ENCODE measurements around the gene PIM1.
"Not testable (repeated sequence)": the region's sequence is repeated elsewhere in the genome, so short reads cannot be mapped to it uniquely, and the experiment has no call there.

The PIM1 gene

GRCh38 chr6:37169496-37170272 lies at the start of gene PIM1:
TSS of gene PIM1 (plus strand) at chr6:37170152. CDS start at chr6:37170576, 424 bp downstream.
- peak; percentile 98 for DNase-seq (ENCODE audit: low spot score)

GRCh38 chr6:37121556-37121955 lies 48.4 kb upstream of the PIM1 start:
- no peak for DNase-seq (ENCODE audit: low spot score)

- no peak for DNase-seq (ENCODE audit: low spot score)
Observed at GRCh38 chr6:37122861-37123260, 47.1 kb upstream of the PIM1 start.

- DNase-seq (ENCODE audit: low spot score), result no peak
Observed at GRCh38 chr6:37123957-37124729, 45.8 kb upstream of the PIM1 start.

- DNase-seq (ENCODE audit: low spot score), result no peak
Observed at GRCh38 chr6:37125774-37126492, 44.0 kb upstream of the PIM1 start.

GRCh38 chr6:37126493-37126958 lies 43.4 kb upstream of the PIM1 start:
- no peak for DNase-seq (ENCODE audit: low spot score)

GRCh38 chr6:37126961-37127616 lies 42.9 kb upstream of the PIM1 start:
- no peak for DNase-seq (ENCODE audit: low spot score)

GRCh38 chr6:37127961-37128862 lies 41.7 kb upstream of the PIM1 start:
- peak; percentile 62 for DNase-seq (ENCODE audit: low spot score)

GRCh38 chr6:37128863-37129443 lies 41.0 kb upstream of the PIM1 start:
- DNase-seq (ENCODE audit: low spot score), result not testable (repeated sequence)

- DNase-seq (ENCODE audit: low spot score), result no peak
Observed at GRCh38 chr6:37129566-37129965, 40.4 kb upstream of the PIM1 start.

- DNase-seq (ENCODE audit: low spot score), result no peak
Observed at GRCh38 chr6:37130704-37131103, 39.2 kb upstream of the PIM1 start.

GRCh38 chr6:37131104-37131959 lies 38.6 kb upstream of the PIM1 start:
- DNase-seq (ENCODE audit: low spot score), result no peak

- DNase-seq (ENCODE audit: low spot score), result no peak
Observed at GRCh38 chr6:37131960-37132253, 38.0 kb upstream of the PIM1 start.

GRCh38 chr6:37134036-37134395 lies 35.9 kb upstream of the PIM1 start:
- DNase-seq (ENCODE audit: low spot score), result peak; percentile 73

- peak; percentile 94 for DNase-seq (ENCODE audit: low spot score)
Observed at GRCh38 chr6:37134396-37135191, 35.4 kb upstream of the PIM1 start.

- DNase-seq (ENCODE audit: low spot score), result no peak
Observed at GRCh38 chr6:37135835-37136694, 33.9 kb upstream of the PIM1 start.

GRCh38 chr6:37136821-37137200 lies 33.1 kb upstream of the PIM1 start:
- no peak for DNase-seq (ENCODE audit: low spot score)

Measured in AG08395 (cell line).